HT-29 (cell line): ENCODE measurements around the gene ARRB1. TPM values are rescaled to one million over a fixed set of nuclear protein-coding genes. Genes with fewer than 3 reads are reported as not detected.
A peak's percentile ranks its signal among the peaks of the same experiment; 100 is the strongest.
"Not testable (repeated sequence)": the region's sequence is repeated elsewhere in the genome, so short reads cannot be mapped to it uniquely, and the experiment has no call there.

Experiments
- DNase-seq: peaks from one replicate; pipeline ENCODE4 v3.0.0-alpha.2; 2015; ENCODE audit warnings: low spot score
- total RNA-seq: library from RNA; depleted of rRNA; stranded (reverse); fragments of >200 nt; shearing (Covaris generic); gene quantifications from 2 replicates; pipeline ENCODE4 v1.2.3, GENCODE V29; 2014

Gene ARRB1
- total RNA-seq, 1 experiment from 2014 or later: 28.6 TPM

DNA sequence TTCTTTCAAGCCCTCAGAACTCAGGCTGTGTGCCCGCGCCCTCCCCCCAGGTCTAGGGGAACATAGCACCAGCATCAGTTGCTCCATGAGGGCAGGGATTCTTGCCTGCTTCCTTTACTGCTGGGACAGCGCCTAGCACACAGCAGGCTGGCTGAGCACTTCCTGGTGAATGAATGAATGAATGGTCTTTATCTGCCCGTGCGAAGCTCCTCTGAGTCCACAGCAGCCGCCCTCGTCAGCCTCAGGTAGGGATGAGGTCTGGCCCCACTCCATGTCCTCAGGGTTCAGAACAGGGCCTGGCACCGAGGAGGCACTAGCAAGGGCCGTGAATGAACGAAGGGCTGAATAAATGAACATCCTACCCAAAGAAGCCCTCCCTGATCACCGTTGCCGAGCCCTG lies 27.3 kb downstream of the ARRB1 start:
- DNase-seq: no peak

- DNase-seq: peak; percentile 93
Observed at GRCh38 chr11:75323609-75324008, 27.9 kb downstream of the ARRB1 start.

GRCh38 chr11:75320643-75321042 lies 30.8 kb downstream of the ARRB1 start:
- DNase-seq: no peak

DNA sequence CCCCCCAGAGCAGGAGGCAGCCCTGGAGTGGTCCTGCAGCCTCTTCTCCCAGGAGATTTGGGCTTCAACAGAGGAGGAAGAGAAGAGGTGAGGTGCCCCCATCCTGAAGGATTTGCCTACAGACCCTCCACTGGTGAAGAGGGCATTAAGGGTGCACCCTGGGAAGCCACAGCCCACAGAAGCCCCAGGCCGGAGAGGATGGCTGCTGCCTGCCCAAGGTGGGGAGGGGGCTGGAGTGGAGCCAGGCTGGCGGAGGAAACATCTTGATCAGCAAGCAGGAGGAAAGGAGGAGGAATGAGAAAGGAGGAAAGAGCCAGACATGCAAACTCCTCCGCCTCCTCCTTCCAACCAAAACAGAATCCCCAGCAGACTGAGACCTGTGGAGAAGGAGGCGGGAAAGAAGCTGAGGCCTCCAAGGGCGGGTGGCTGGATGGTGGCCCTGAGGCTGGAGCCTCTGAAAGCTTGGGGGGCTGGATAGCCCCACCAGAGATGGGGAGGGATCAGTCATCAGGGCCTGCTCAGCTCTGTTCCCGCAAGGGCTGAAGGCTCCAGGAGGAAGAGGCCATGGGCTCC lies 31.3 kb downstream of the ARRB1 start:
- no peak for DNase-seq

GRCh38 chr11:75319035-75319877 lies 32.2 kb downstream of the ARRB1 start:
- DNase-seq: peak; percentile 60

DNA sequence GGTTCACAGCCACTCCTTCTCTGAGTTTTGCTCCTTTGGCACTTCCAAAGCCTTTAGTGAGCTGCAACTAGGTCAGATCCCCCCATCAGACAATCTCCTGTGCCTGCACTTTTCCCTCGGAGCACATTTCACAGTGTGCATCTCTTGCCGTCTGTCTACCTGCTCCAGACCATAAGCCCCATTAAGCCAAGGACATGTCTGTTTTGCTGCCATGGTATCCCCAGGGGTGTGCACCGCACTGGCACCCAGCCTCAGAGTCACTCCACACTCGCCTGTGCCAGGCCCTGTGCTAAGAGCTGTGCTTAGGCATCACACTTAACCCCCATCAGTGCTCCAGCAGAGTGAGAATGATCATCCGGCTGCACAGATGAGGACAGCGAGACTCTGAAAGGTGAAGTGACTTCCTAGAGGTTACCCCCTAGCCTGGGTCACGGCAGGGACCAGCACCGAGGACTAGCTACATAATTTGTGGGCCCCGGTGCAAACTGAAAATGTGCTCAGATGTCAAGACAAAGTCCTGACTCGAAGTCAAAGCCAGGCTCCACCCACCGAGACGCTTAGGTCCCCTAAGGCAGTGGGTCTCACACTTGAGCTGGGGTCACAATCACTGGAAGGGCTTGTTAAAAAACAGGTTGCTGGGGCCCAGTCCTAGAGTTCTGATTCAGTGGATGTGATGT lies 33.9 kb downstream of the ARRB1 start:
- DNase-seq: no peak

DNA sequence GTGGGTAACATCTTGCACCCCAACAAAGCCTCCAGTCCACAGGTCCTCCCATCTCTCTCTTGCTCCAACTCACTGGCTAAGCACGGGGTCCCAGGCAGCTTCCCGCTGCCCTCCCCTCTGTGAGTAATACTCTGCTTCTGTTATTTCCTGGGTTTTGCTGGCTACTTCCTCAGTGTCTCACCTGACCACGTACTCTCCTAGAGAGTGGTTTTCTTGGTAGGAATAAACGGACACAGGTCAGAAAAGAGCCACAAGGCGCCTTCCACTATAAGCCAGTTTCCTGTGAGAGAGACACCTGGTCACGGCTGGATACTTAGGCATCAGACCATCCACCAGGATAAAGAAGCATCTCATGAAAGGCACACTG lies 36.0 kb downstream of the ARRB1 start:
- DNase-seq: no peak

DNA sequence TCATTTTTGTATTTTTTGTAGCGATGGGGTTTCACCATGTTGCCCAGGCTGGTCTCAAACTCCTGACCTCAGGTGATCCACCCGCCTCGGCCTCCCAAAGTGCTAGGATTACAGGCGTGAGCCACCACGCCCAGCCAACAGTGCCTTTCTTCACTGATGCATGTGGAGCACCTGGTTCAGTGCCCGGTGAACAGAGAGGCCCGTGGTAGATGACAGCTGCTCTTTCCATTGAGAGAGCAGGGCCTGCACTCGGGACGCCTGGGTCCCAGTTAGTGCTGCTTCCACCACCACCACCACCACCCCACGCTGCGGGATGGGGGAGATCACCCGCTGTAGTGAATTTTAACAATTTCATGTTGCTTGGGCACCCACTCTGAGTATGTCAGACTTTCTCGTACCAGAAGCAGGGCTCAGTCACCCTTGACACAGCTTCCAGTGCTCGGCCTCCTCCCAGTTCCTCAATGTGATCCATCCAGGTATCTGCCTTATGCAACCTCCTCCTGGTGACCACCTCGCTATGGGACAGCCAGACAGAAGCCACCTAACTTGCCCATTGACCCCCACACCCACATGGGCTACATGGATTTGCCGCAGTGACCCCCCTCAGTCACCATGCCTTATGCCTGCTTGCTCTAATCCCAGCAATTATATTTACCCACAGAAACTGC lies 36.6 kb downstream of the ARRB1 start:
- no peak for DNase-seq

GRCh38 chr11:75313513-75314272 lies 37.8 kb downstream of the ARRB1 start:
- DNase-seq: no peak

GRCh38 chr11:75312346-75312745 lies 39.1 kb downstream of the ARRB1 start:
- DNase-seq: no peak

GRCh38 chr11:75311858-75312288 lies 39.6 kb downstream of the ARRB1 start:
- DNase-seq: no peak

GRCh38 chr11:75308986-75309385 lies 42.5 kb downstream of the ARRB1 start:
- no peak for DNase-seq

DNA sequence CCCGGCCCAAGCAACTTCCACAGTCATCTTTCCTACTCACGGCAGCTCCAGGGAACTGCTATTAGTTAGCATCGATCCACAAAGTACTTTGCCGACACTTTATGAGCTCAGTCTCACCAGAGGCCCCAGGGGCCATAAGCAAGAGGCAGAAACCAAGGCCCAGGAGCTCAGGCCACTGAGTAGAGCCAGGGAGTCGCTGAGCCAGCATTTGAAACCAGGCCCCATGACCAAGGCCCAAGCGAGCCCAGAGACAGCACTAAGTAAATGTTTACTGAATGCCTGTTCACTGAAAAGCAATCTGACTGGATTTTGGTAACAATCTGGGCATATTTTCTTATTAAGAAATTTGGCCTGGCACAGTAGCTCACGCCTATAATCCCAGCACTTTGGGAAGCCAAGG lies 43.3 kb downstream of the ARRB1 start:
- no peak for DNase-seq

- no peak for DNase-seq
Observed at GRCh38 chr11:75307058-75307457, 44.4 kb downstream of the ARRB1 start.

DNA sequence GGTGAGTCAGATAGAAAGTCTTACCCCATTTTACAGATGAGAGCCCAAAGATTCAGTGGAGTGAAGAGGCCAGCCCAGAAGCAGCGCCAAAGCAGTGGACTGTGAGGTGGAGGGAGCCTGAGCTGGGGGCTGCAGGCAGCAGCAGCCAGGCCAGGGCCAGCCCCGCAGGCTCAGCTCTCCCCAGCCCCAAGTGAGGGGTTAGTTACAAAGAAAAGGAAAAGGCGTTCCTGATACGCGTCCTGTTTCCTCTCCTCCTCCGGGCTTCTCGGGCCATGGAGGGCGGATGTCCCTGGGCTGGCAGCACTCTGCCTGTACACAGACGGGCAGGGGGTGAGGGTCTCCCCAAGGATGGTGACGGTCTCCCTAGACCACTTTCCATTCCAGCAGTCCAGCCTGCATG lies 44.9 kb downstream of the ARRB1 start:
- no peak for DNase-seq

DNA sequence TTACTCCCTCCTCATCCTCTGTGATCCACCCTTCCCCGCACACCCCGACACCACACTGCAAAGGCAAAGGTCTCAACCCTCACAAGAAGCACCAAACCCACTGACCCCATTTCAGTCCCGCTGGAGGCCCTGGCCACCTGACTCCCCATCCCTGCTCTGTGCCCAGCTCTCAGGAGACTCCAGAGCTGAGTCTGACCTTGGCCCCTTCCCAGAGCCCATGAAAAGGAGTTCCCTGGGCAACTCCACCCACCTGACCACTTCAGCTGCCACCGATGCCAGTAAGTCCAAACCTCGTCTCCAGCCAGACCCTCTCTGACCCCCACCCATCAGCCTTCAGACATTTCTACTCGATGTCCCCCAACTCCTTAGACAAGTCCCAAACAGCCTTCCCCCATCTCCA lies 45.5 kb downstream of the ARRB1 start:
- no peak for DNase-seq

- DNase-seq: no peak
Observed at GRCh38 chr11:75305452-75305851, 46.0 kb downstream of the ARRB1 start.

DNA sequence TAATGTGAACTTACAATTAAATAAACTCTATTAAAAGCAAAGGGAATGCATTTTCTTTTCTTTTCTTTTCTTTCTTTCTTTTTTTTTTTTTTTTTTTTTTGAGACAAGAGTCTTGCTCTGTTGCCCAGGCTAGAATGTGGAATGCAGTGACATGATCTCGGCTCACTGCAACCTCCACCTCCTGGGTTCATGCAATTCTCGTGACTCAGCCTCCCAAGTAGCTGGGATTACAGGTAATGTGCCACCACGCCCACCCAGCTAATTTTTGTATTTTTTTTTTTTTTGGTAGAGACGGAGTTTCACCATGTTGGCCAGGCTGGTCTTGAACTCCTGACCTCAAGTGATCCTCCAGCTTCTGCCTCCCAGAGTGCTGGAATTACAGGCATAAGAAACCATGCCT lies 46.5 kb downstream of the ARRB1 start:
- not testable (repeated sequence) for DNase-seq

- DNase-seq: no peak
Observed at GRCh38 chr11:75303544-75304224, 47.8 kb downstream of the ARRB1 start.

- DNase-seq: no peak
Observed at GRCh38 chr11:75302371-75302770, 49.1 kb downstream of the ARRB1 start.
